Measurements from ENCODE around the gene HOXD8.

The HOXD8 gene

DNA sequence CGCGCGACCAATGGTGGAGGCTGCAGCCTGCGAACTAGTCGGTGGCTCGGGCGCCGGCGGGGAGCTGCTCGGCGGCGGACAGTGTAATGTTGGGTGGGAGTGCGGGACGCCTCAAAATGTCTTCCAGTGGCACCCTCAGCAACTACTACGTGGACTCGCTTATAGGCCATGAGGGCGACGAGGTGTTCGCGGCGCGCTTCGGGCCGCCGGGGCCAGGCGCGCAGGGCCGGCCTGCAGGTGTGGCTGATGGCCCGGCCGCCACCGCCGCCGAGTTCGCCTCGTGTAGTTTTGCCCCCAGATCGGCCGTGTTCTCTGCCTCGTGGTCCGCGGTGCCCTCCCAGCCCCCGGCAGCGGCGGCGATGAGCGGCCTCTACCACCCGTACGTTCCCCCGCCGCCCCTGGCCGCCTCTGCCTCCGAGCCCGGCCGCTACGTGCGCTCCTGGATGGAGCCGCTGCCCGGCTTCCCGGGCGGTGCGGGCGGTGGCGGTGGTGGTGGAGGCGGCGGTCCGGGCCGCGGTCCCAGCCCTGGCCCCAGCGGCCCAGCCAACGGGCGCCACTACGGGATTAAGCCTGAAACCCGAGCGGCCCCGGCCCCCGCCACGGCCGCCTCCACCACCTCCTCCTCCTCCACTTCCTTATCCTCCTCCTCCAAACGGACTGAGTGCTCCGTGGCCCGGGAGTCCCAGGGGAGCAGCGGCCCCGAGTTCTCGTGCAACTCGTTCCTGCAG is 6.7 kb upstream of the HOXD8 start, which contains the start of gene HOXD9:
Gene HOXD9, plus strand, starts transcription at position 37 of the 728 bp plus-strand sequence. Its CDS starts 50 bp downstream, at position 87.
- TF ChIP-seq, protein P1, sequence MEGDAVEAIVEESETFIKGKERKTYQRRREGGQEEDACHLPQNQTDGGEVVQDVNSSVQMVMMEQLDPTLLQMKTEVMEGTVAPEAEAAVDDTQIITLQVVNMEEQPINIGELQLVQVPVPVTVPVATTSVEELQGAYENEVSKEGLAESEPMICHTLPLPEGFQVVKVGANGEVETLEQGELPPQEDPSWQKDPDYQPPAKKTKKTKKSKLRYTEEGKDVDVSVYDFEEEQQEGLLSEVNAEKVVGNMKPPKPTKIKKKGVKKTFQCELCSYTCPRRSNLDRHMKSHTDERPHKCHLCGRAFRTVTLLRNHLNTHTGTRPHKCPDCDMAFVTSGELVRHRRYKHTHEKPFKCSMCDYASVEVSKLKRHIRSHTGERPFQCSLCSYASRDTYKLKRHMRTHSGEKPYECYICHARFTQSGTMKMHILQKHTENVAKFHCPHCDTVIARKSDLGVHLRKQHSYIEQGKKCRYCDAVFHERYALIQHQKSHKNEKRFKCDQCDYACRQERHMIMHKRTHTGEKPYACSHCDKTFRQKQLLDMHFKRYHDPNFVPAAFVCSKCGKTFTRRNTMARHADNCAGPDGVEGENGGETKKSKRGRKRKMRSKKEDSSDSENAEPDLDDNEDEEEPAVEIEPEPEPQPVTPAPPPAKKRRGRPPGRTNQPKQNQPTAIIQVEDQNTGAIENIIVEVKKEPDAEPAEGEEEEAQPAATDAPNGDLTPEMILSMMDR (conservative IDR thresholded peaks at IDR 0.05; ENCODE audit: control insufficient read depth, insufficient read depth, low read depth, low read length), result no peak
- DNase-seq (ENCODE audit: low read depth), result no peak
- H3K4me3 ChIP-seq (ENCODE audit: control insufficient read depth, low read depth, low read length), result peak within 1 kb of the TSS; percentile 61

DNA sequence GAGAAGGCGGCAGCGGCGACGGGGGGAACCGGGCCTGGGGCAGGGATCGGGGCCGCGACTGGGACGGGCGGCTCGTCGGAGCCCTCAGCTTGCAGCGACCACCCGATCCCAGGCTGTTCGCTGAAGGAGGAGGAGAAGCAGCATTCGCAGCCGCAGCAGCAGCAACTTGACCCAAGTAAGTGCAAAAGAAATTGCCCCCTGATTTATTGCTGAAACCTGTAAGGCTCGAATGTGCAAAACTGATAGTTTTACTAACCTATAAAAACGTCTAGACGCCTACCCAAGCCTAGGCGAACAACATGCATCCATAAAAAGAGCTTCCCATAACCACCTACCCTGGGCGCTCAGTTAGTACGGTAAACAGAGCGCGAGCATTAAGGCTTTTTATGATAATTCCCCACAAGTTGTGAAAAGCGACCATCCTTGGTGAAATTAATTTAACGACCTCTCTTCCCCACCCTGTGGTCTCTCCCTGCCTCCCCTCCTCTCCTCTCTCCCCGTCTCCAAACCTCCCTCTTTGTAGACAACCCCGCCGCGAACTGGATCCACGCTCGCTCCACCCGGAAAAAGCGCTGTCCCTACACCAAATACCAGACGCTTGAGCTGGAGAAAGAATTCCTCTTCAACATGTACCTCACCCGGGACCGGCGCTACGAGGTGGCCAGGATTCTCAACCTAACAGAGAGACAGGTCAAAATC is 5.9 kb upstream of the HOXD8 start:
- DNase-seq (ENCODE audit: low read depth), result no peak
- H3K4me3 ChIP-seq (ENCODE audit: control insufficient read depth, low read depth, low read length), result peak overlapping the region; percentile 61
- TF ChIP-seq, protein P1 (conservative IDR thresholded peaks at IDR 0.05; ENCODE audit: control insufficient read depth, insufficient read depth, low read depth, low read length), result no peak

DNA sequence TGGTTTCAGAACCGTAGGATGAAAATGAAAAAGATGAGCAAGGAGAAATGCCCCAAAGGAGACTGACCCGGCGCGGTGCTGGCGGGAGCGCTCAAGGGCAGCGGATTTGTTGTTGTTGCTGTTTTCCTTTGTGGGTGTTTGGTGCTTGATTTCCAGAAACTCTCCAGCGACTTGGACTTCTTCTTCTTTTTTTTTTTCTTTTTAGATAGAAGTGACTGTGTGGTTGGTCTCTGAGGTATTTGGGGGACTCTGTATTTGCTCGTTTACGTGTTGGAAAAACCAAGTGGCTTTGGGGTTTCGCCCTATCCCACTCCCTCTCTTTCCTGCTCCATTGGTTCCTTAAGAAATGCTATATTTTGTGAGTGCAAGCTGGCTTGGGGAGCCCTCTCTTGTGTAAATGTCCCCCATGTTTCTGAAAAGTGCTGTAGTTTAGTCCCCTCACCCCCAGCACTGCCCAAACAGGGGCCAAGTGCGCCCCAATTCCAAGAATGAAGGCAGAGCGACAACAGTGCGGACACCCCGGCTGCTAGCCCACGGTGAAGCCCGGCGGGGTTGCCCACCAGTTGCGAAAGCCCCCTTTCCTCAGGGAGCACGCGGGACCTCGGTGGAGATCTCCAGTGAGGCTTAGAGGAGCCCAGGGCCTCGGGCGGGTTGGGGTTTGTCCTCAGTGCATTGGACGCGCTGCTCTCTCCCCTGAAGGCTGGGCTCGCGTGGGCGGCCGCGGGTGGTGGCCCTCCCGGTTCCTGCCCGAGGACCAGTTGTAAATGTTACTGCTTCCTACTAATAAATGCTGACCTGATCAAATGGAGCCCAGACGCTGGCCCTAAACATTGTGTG is 5.2 kb upstream of the HOXD8 start:
- no peak overlapping the region for H3K4me3 ChIP-seq (ENCODE audit: control insufficient read depth, low read depth, low read length)
- no peak for DNase-seq (ENCODE audit: low read depth)
- TF ChIP-seq, protein P1 (conservative IDR thresholded peaks at IDR 0.05; ENCODE audit: control insufficient read depth, insufficient read depth, low read depth, low read length), result no peak

DNA sequence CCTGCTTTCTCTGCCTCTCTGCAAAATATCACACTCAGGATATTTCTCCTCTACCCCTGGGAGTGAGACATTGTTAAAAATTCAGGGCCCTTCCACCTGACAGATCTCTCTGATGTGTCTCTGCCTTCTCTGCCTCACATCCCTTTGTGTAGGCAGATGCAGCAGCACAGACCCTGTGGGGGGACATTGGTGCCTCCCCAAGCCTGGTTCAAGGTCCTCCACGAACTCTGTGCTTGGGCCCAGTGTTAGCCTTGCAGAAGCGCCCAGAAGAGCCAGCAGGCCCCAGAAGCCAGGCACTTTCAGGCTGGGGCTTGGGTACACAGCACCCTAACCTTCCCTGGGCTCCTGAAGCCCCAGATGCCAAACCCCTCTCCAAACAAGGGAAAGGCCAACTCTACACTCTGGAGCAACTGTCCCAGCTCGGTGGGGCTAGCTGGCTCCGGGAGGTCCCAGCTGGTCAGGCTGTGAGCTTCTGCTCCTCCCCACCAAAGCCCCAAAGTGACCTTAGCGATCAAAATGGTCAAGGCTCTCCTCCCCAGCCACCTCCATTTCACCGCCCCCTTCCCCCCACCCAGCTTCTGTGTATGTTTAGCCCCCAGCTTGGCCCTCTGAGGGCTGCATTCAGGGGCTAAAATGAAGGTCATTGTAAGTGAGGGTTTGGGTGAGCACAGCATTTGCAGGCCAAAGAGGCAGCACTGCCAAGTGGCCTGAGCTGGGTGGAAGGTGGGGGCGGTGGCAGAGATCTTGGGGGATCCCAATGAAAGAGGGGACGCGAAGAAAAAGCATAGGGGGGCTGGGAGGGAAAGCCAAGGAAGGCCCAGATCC is 4.3 kb upstream of the HOXD8 start:
- no peak overlapping the region for H3K4me3 ChIP-seq (ENCODE audit: control insufficient read depth, low read depth, low read length)
- DNase-seq (ENCODE audit: low read depth), result no peak
- TF ChIP-seq, protein P1 (conservative IDR thresholded peaks at IDR 0.05; ENCODE audit: control insufficient read depth, insufficient read depth, low read depth, low read length), result no peak

DNA sequence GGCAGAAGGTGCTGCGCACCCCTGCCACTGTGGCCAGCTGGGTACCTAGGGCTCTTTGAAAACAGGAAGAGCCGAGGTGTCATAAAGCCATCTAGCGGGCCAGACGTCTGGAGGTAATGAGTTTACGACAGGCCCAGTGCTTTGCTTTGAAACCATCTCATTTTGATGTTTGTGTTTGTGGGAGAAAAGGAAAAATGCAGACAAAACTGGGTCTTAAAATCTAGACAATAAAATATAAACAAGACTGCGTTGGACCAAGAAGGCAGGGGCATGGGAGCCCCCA is 3.8 kb upstream of the HOXD8 start:
- TF ChIP-seq, protein P1 (conservative IDR thresholded peaks at IDR 0.05; ENCODE audit: control insufficient read depth, insufficient read depth, low read depth, low read length), result no peak
- H3K4me3 ChIP-seq (ENCODE audit: control insufficient read depth, low read depth, low read length), result no peak overlapping the region
- DNase-seq (ENCODE audit: low read depth), result no peak

Measured in fibroblast of mammary gland (primary cell).